Transverse colon (tissue), 4 donors: ENCODE measurements around the gene LSM7.

ENCODE experiments used
- CTCF ChIP-seq, 5 experiments: fragments of 200-600 bp in 3 of 5; fragments of 450-650 bp in 2 of 5; sonication (generic) in 3 of 5; IDR thresholded peaks; 1 replicate in 2 of 5; 2 replicates in 3 of 5; pipeline ENCODE4 v1.5.1; 2016 to 2017; ENCODE audit warnings: antibody characterized with exemption in 5 of 5, inconsistent platforms in 3 of 5, mild to moderate bottlenecking in 2 of 5, moderate library complexity in 1 of 5
- POLR2A ChIP-seq: fragments of 450-650 bp; IDR thresholded peaks from one replicate; pipeline ENCODE4 v1.6.1; 2016; ENCODE audit warnings: antibody characterized with exemption, mild to moderate bottlenecking, moderate library complexity
- POLR2AphosphoS5 ChIP-seq, 3 donors: sonication (generic); formaldehyde crosslinking; IDR thresholded peaks; one replicate each; pipeline ENCODE4 v1.6.1; 2016; ENCODE audit warnings: antibody characterized with exemption in 3 of 3

DNA sequence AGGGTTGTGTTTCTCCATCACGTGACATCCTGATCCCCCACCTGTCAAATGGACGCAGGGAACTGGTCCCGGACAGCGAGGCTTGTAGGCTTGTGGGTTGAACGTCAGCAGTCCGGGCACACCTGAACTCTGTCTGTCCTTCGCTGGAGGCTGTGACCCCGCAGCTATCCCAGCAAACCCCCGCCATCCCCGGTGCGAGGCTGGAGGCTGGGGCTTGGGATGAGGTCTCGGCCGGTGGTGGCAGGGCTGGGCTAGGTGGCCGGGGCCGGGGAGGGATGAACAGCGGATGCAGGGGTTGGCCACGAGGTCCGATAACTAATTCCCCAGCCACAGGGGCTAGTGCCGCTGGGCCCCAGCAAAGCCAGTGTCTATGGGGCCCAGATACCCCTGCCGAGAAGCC, 8.8 kb downstream of the LSM7 start:
- TF ChIP-seq POLR2A, result no peak
- TF ChIP-seq CTCF (IDR thresholded peaks at IDR 0.05), result no peak
- no peak for TF ChIP-seq POLR2AphosphoS5 (IDR thresholded peaks at IDR 0.05)
